HG03575 (cell line): ENCODE measurements around the gene LEF1.

Experiments
- ATAC-seq: cut with Tn5 transposase; IDR thresholded peaks from one replicate; pipeline ENCODE4 v1.9.1; 2021; ENCODE audit not compliant: unreplicated experiment, insufficient number of reproducible peaks, low FRiP score; ENCODE audit errors: extremely low read depth

The LEF1 gene

DNA sequence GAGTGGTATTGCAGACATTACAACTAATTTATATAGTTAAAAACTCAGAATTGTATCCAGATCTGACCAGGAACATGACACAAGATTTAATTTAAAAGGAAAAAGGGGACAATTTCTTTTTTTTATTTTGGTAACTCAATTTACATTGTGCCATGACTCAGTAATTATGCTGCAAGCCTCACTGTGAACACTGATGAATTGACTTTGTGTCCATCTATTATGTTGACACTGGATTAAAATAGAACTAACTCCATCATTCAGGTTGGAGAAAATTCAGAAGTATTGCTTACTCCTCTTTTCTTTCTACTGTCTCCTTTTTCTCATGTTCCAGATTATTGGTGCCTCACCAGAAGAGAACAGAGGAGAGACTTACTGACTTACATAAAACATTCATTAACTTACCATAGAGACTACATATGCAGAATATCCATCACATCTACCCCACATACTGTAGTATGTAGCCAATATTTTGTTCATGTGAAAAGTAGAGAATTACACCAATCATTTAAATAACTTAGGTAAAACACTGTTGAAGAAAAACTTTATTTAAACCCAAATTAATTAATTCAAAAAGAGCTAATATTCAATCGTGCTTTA, 15.8 kb upstream of the LEF1 start:
- no peak for ATAC-seq

DNA sequence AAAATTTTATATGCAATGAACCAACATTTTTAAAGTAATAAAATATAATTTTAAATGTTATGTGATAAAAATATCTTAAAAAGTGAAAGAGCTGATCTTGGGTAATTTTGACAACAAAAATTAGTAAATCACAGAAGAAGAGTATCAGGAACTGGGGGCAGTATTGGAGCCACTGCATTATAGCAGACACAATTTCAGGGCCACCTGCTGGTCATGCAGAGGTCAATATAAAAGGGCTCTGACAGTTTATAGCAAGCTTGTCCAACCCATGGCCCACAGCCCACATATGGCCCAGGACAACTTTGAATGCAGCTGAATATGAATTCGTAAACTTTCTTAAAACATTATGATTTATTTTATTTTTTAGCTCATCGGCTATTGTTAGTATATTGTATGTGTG, 13.0 kb upstream of the LEF1 start:
- ATAC-seq: no peak

DNA sequence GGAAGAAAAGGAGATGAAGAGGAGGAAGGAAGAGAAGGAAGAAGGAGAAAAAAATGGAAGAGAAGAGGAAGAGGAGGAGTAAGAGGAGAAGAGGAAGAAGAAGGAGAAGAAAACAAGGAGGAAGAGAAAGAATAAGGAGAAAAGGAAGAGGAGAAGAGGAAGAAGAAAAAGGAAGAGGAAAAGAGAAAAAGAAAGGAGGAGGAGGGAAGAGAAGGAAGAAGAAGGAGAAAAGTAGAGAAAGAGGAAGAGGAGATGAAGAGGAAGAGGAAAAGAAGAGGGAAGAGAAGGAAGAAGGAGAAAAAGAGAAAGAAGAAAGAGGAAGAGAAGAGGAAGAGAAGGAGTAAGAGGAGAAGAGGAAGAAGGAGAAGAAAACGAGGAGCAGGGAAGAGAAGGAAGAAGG, 11.8 kb upstream of the LEF1 start:
- ATAC-seq: no peak

DNA sequence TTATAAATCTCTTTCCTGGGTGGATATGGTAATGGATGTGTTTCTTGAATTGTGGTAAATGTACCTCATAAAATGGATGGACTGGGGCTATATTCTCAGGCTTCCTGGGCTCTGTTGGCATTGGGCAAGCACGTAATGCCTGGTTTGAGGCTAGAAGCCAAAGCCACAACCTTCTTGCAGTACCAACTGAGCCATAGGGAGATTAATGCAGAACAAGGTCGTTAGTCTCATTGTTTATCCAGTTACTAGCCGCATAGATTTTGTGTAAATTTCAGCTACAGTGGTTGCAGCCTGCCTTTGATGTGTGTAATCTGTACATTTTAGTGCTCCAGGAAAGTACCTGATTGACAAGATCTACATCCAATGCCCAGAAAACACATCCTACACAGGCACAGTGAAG, 7.2 kb upstream of the LEF1 start:
- ATAC-seq: no peak

DNA sequence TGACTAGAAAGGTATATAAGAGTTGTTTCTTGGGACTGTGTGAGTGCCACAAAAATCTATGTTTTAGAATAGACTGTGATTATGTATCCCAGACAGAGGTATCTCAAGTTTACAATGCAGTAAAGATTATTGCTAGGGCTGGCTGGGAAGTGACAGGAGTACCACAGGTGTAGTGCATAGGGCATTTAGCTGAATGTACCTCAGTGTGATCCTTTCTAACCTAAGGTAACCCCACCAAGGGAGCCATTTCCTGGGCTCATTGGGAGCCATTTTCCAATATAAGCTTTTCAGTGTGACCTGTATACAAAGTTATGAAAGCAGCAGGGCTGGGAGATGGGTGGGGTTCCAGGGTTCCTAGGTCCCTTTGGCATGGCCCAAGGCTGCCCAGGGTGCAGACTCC, 6.1 kb upstream of the LEF1 start:
- no peak for ATAC-seq

DNA sequence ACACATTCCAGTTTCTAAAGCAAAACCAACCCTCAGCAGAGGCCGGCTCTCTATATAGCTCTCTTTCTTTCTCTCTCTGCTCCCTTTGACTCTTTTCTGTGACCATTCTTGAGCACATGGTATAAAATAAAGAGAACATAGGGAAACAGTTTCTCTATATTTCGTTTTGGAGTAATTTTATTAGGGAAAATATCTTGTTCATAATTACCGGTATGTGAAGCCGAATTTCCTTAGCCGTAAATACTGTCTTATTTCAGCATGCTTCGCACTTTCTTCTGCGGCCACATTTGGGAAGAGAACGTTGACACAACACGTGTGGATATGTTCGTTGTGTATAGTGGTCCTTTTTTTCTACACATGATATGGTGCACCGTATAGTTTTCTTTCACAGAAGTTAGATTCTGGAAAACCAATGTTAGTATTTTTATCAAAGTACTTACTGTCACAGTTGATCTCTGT, 4.9 kb upstream of the LEF1 start:
- no peak for ATAC-seq

DNA sequence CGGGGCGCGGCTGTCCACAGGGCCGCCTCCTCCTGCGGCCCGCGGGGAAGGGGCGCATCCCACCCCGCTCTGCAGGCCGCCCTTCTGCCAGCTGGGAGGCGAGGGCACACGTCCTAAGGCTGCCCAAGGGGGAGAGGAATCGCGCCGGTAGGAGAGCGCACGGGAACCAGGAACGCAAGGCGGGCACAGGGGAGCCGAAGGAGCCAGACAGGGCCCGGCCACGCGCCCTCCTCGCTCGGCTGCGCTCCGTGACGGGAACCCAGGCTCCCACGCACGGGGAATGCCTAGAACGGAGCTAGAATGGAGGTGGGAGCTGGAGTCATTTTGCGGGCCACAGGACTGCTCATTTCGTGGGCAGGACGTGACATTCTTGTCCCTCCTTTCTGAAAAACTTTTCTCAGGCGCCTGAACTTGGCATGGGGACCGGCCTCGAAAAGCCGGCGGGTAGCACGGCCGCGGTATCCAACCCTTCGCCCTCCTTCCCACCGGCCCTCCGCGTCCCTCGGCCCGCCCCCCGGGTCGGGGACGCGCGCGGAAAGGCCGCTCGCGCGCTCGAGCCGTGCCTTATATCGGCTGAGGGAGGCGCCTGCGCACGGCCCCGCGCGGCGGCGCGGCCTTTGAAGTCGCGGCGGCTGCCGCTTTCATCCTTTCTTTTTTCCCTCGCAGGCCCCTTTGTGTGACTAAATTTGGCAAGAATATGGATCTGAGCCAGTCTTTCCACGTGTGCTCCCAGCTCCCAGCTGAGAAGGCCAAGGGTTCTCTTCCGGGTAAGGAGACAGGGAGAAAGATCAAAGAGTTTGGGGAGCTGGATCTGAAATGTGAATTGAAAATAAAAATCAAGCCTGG, 4.2 kb upstream of the LEF1 start:
- ATAC-seq: no peak

DNA sequence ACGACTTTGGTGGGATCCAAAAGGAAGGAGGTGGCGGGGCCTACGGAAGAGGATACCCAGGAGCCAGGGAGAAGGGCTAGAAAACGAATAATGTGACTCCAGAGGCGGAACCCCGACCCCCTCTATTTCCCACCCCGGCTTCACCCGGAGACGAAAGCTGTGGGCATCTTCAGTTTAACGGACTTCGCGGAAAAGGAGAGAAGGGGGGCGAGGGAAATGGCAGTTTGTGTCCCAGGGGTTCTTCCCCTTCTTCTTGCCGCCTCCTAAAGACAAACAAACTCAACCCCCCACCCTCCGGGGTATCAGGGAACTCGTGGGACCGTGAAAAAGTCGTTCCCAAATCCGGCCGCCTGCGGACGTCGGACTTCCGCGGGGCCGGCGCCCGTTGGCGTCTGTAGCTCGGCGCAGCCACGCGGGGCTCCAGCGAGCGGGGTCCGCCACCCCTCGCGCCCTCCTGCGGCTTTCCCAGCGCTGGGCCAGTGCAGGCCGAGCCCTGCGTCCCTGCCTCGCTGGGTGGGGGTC, 3.6 kb upstream of the LEF1 start:
- ATAC-seq: no peak

DNA sequence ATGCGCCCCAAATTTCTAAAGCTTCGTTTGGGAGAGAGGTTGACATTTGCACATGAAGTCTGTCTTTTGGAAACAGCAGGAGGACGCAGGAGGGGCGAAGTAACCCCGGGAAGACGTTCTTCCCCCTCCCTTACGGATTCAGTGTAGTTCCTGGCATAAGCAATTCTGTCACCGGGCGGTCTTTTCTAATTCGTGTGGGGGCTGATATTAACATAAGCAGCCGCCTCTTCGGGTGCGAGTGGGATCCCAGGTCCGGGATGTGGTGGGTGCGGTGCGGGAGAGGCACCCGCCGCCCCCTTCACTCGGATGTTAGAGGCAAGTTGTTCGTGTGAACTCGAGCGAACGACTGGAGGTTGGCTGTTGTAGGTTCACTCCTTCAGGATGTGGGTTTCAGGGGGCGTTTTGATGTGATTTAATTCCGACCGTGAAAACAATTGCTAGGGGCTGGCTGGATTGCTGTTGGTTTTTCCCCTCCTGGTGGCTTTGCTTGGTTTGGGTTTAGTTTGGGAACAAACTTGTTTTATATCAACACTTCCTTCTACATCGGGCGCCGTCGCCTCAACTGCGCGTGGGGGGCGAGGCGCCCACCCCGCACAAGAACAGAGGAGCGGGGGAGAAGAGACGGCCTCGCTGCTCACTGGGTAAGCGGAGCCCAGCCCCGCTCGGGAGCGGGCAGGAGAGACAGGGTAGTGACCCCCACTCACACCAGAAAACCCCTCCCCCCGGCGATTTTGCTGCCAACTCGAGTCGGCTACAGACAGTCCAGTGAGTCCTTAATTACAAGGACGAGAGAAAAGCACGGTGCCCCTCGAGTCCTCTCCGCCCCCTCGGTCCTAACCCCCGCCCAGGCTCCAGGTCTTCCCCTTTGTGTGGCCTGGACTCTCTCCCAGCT, 2.9 kb upstream of the LEF1 start:
- no peak for ATAC-seq

DNA sequence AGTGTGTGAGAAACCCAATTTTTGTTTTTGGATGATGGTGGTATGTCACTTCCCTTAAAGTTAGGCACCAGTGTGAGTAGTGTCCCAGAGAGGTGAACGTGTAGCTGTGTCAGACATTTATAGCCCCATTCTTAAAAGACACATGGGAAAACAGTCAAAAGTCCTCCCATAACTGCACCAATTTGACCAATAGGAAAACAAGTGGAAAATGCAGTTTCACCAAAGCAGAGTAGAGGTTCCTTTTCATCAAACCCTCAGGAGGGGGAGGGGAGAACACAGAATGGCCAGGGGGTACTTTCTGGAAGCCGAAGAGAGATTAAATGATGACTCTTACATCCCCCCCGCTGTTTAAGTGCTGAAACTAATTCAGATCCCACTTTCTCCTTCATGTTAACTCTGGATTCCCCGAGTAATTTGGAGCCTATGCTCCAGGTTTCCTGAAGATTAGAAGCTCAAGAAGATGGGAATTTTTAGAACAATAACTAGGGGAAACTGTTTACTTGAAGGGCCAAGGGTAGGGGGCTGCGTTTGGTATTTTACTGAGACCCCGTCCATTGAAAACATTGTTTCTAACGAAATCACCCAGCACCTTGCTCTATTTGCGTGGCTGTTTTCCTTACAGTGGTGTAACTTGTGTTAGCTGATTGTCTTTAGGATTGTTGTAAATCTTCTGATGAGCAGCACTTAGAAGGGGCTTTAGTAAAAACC, 2.1 kb upstream of the LEF1 start:
- ATAC-seq: no peak

DNA sequence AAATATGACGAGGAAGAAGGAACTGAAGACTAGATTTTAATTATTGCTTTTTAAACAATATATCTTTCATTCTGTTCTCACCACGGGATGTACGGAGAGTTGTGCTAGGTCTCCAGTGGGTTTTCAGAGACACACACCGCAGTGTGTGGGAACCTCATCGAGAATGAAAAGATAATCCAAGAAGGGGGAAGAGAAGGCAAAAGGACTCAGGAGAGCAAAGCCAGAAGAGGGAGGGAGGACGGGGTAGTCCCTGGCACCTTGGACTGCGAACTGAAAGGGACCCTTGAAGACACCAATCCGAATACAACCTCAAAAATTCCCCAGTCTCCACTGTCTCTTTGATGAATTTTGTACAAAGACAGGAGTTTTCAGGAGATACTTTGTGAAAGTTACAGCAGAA, 932 bp upstream of the LEF1 start:
- no peak for ATAC-seq

DNA sequence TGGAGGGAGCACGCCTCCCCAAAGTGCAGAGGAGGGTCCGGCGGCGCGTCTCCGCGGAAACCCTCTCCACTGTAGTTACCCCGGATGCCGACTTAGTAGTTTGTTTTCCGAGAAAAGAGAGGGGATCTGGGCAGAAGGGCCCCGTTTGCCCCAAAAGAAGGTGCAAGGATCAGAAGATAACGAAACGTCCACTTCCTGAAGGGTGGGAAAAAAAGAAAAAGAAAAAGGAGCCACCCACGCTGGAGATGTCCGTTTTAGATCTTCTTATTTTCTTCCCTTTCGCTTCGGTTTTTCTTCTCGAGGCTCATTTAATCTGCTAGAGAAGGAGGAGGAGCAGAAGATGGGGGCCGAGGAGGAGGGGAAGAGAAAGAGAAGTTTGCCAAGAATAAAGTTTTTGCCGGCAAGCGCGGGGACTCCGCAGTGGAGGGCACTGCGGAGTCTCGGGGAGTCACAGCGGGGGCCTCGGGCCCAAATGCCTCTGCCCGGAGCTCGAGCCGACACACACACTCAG, 517 bp downstream of the LEF1 start:
- no peak for ATAC-seq

DNA sequence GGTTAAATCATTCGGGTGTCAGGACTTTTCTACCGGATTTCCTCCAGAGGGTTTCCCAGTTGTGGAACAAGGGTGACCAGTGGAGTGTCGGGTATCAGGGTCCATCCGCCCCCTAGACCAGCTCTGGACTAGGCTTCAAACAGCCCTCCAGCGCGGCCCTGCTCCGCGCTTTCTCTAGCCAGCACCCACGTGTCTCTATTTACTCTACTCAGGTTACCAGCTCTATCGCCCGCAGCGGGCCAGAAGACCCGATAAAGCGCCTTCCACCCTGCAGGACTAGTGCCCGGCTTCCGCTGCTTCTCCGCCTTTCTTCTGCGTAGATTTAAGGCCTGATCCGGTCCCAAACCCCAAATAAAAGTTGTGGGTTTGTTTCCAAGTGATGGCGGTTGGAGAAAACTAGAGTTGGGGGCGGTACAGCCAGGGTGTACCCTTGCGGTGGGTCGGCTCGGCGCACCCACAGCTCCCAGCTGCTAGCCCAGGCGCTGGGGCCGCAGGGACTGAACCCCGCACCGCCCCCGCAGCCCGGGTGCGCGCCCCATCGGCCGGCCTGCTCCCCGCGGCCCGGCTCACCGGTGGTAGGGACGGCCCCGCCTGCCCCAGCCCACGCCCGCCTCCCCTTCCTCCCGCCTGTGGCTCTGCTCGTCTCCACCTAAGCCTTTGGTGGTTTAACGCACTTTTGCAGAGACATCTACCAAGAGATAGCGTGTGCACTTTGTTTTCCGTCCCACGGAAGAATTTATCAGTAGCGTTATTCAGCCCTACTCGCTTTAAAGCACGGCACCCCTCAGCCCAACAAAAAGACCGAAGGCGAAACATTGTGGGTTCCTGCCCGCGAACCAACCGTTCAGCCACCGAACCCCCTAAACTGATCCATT, 2.1 kb downstream of the LEF1 start:
- no peak for ATAC-seq

DNA sequence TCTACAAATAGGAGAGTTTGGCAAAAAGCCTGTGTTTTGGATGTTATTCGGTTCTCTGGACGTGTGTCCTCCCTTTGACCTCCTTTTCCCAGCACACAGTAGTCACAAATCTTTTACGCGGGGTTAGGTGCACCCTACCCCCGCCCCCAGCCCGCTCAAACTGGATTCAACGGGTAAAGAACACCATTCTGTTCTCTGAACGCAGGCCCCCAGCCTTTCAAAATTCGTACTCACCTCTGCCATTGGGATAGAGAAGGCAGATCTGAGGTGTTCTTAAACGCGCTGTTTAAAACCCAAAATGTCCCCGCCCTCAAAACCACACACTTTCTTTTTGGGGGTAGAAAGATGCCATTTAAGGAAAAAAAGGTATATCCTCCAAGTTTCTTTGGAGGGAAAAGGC, 2.7 kb downstream of the LEF1 start:
- ATAC-seq: no peak

DNA sequence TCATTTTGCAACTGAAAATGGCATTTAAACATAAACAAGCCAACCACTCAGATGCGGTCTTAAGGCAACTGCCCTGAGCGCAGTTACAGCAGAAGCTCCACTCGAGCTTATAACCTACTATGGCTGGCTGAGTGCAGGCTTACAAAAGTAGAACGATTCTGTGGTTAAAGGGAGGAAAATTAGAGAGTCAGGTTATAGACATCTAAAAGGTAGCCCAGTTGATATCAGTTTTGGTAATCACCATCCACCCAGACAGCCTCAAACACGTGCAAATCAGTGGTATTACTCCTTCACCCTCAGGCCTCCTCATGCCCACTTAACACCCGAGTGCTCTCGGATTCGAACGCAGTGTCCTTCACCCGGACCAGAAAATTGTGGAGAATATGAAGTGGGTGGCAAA, 3.1 kb downstream of the LEF1 start:
- no peak for ATAC-seq

DNA sequence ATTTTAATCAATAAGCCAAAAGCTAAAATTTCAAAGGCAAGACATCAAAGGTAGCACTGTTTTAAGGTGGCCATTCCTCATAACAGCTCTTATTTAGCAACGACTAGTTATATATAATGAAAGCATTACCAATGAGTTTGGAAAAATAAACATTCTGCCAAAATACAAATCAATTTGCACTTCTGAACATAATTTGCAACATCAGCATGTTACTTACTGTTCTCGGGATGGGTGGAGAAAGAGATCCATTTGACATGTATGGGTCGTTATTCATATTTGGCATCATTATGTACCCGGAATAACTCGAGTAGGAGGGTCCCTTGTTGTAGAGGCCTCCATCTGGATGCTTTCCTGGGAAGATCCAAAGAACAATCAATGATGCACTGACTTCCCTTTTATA, 5.4 kb downstream of the LEF1 start:
- ATAC-seq: no peak

DNA sequence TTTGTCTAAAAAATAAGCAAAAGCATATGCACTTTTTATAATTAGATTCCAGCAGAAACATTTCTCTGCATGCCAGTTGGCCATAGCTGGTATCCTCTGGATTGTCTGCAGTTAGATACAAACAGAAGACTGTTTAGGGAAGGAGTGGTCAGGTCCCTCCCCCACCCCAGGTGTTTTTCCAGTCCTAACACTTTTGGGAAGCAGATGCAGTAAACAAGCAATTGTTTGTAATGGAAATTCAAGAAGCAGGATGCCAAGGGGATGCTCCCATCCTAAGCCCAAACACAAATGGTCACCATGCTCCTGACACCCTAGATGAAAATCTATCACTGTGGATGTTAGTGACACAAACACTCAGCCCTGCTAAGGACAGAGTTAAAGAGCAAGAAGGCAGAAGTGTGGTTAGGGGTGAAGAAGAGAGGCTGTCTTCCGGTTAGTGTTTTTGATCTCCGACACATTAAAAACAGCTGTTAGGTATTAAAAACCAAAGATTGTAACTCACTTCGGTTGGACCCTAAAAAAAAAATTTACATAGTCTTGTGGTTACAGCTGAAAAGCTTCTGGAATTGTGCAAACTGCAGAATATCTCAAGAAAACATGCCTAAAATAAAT, 7.9 kb downstream of the LEF1 start:
- no peak for ATAC-seq

DNA sequence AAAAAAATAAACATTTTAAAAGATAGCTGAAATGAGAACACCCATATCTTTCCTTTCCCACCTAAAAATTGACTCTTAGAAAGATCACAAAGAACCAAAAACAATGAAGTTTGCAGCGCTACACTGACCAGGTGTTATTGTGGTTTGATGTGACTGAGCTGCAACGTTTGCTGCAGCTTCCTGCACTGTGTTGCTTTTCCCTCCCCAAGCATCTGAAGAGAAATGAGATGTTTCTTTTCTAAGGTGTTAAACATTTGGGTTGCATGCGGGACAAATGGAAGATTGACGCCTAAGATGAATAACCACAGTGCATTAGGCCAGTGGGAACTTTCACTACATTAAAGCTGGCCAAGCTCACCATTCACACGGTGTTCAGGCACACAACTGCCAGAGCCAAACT, 8.9 kb downstream of the LEF1 start:
- no peak for ATAC-seq
